Stimulated activated naive CD4-positive, alpha-beta T cell treated with Interleukin-2 at 50 U/mL for 16 hours (primary cell): Measurements from ENCODE around the gene DOCK8.
"Not testable (repeated sequence)": the region's sequence is repeated elsewhere in the genome, so short reads cannot be mapped to it uniquely, and the experiment has no call there.

Source experiments
- DNase-seq: peaks from one replicate; lab custom pipeline; 2025; lab: John Stamatoyannopoulos, UW

DOCK8 gene

DNA sequence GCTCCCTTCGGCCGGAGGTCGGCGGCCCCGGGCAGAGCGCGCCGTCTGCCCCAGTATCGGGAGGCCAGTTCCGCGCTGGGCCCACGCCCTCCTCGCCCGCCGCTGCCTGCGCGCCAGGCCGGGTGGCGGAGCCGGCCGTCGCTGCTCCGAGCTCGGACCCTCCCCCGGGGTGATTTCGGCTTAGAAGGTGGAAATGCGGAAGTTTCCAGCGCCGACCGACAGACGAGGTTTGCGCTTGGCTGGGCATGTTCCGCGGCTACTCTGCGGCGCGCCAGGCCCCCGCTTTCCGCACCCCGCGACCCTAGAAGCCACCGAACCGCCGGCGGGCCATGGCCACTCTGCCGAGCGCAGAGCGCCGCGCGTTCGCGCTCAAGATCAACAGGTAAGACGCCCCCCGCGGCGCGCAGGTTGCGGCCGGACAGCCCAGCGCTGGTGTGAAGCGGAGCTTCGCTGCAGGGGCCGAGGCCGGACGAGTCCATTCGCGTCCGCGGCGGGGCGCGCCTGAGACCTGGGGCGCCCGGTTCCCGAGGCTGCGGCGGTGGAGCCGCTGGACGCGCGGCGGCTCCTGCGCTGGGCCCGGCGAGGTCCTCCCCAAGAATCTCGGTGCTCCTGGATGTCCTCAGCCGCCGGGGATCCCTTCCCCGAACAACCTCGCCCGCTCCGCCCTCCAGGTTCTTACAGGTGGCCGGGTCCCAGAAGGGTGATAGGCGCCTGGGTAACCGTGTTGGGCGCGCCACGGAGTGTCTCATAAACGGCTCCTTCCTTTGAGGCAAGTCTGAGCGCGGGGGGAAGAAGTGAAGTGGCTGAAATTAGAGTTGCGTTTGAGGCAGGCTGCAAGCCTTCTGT is at the start of gene DOCK8:
Gene DOCK8 (plus strand): TSS at position 218 of the 846 bp plus-strand sequence. CDS start 112 bp downstream, at position 330.
- DNase-seq: peak; percentile 62

DNA sequence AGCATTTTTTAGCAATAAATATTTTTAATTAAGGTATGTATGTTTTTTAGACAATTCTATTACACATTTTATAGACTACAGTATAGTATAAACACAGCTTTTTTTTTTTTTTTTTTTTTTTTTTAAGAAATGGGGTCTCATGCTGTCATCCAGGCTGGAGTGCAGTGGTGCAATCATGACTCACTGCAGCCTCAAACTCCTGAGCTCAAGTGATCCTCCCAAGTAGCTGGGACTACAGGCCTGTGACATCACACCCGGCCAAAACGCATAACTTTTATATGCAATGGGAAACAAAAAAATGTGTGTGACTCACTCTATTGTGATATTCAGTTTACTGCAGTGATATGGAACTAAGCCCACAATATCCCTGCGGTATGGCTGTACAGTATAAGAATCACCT is 44.9 kb upstream of the DOCK8 start:
- not testable (repeated sequence) for DNase-seq

DNA sequence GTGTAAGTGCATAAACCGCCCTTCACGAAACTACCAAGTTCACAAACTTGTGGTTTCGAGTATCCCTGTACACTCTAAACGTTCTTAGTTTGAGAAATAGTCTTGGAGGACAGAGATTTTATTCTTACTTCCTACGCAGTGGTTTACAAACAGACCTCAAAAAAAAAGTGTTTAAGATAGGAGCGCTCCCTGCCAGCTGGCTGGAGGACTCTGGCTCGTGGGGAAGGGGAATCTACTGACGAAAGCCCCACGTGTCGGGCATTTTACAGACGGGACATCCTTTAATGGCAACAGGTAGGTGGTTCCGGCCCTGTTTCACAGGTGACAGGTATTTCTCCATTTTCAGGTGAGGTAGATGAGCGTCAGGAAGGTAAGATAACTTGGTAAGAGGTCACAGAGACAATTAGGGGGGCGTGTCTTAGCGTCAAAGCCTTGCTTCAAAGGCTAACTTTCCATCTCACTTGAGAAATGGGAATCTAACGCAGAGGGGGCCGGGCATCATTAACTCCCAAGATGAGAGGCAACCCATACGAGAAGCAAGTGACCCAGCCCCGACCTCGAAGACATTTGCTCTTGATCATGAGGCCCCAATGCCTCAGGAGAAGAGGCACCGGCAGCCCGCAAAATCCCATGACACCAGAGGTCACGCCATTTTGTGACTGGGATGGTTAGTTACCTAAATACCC is 36.4 kb upstream of the DOCK8 start:
- DNase-seq: peak; percentile 1

DNA sequence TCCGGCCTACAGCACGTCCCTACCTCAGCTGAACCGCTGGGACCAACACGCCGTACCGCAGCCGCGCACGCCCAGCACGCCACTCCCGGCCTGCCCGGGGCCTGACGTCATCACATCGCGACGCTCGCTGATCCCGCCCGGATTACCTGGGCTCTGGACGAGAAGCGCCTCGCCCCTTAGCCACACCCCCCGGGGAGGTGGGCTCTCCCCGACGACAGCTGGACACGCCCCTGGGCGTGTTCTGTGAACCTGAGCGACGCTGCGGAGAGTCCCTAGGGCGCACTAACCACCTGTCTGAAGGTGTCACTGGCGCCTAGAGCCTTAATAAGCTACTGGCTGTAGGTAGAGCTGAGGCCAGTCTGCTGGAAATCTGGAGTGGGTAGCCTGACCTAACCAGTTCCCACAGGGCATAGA is 35.7 kb upstream of the DOCK8 start, which contains the start of gene ZNG1A:
Gene ZNG1A (minus strand): TSS at position 87 of the 414 bp plus-strand sequence. CDS start 87 bp downstream, outside the sequence.
- DNase-seq: peak; percentile 69

DNA sequence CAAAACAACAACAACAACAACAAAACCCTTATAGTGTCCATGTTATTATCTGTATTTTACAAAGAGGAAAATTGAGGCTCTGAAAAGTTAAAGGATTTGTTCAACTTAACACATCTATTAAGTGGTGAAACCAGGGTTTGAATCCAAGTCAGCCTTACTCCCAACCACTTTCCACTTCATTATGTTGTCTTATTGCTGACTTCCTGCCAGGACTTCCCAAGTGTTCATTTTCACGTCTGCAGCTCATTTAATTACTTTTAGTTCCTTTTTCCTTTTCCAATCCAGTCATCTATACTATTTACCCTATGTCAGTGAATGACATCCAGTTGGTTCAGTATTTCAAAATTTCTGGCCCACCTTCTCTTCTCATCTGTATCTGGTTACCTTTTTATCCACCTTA is 15.1 kb upstream of the DOCK8 start:
- not testable (repeated sequence) for DNase-seq

DNA sequence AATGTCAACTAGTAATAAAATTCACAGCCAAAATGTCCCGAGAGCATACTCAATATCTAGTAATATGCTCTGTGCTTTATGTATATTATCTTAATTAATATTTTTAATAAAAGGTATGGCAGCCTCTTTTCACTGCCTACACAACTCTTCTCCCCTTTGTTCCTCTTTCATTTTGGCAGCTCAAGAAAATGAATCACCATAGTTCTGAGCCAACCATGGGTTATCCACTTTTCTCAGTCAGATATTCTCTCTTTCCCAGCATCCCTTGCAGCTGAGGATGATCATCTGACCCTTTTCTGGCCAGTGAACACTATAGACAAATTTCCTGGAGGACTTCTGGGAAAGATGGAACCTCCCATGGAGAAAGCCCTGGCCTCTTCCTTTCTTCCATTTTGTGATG is 8.2 kb upstream of the DOCK8 start:
- DNase-seq: no peak

DNA sequence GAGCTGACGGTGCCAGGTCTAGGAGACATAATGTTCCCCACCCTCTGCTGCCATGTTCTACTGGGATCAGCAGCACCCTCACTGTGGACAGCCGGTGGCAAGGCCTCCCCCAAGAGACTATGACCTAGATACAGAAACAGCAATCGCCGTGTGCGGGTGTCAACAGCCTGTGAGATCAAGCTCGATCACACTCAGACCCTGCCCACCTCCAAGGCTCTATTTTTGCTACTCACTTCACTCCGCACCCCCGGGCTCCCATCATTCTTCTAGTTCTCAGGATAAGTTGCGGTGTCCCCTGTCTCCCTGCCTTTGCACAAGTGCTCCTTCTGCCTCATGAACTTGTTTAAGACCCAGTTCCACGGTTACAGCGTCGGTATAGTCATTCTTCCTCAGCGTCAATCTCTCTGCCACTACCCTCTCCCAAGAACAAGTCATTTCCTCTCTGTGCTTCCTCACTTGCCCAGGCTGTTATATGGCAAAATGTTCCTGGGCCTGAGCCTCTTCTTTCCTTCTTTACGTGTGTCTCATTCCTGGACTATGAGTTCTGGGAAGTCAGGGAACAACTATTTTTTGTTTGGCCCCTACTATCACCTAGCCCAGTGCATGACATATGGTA is 5.4 kb upstream of the DOCK8 start:
- no peak for DNase-seq

DNA sequence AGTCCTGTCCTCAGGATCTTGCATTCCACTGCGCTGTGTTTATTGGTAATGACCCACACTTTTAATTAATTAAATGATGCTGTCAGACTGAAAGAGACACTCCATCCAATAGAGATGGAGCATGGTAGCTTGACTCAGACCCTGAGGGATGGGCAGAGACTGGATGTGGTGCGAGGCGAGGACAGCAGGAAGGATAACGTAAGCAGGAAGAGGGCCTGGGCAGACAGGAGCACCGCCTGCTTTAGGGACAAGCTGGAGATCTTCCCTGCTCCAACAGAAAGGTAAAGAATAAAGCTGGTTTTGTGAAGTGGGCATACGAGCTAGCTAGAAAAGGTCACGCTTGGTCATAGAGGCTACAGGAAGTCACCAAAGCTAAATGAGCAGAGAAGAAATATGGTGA is 3.6 kb upstream of the DOCK8 start:
- DNase-seq: no peak

DNA sequence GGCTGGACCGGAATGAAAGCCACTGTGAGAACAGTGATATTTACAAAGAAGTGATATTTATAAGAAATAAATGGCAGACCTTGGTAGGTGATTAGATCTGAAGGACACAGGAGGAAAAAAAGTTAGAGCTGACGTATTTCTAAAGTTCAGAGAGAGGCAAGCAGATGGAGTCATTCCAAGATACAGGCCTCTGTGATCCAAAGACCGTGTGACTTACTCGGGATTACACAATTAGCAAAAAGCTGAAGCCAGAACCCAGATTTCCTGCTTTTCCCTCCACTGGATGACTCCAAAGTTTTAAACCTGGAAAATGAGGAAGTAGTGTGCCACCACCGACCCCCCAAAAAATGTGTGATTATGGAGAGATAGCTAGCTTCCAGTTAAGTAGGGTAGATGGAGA is 3.1 kb upstream of the DOCK8 start:
- no peak for DNase-seq

DNA sequence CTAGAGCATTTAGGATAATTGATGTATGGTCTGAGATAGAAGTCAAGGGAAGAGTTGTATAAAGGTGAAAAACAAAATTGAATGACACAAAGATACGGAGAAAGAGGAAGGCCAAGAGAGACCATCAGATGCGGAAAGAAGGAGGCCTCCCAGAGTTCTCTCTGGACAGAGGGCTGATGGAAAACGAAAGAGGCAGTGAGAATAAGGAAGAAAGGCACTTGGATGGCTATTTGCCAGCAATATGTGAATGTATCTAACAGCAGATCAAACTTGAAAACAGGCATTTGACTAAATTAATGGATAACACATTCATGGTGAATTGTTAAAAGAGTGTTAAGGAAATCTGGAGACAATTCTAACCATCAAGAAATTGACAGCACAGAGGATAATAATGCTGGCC is 2.4 kb upstream of the DOCK8 start:
- no peak for DNase-seq

DNA sequence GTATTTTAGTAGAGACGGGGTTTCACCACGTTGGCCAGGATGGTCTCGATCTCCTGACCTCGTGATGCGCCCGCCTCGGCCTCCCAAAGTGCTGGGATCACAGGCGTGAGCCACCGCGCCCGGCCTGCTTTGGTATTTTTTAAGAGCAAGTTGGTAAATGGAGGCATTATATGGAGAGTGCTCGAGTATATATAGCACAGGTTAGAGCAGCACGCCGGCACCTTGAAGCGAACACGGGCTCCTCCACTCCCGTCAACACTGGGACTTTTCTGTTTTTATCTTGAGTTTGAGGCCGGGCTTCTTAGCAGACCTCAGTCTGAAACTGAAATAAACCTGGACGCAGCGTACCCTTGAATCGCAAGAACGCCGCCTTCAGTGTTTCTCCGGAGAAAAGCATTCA is 764 bp upstream of the DOCK8 start:
- DNase-seq: not testable (repeated sequence)

DNA sequence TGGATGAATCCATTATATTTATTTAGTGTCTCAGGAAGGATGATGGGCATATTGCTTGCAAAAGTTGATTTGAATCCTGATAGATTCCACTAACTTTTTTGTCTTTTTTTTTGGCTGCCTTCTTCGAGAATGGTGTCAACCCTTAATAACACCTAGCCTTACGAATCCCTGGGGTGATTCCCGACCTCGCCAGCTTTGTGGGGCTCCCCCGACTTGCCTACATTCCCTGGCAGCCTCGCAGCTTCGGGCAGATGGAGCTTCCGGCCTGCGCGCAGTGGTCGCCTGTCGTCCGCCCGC is 366 bp upstream of the DOCK8 start:
- no peak for DNase-seq

DNA sequence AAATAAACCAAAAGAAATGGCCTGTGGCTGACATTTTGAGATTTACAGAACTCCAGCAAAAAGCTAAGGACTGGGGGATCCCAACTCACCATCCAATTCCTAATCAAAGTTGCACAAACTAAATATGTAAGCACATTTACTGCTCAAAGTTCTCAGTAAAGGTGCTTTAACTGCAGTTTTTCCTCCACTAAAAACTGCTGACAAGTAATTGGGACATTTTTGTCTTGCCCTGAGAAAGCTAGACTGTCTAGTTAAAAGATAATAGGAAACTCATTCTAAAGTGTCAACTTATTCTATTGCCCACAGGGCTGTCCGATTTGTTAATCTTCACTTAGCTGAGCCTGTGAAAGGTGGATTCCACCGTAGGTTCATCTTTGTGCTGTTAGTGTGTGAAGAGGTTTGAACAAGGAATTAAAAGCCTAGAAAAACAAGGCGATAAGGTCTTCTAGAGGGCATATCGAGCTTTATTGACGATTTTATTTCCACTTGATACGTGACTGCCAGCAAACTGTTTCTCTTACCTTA is 1.0 kb downstream of the DOCK8 start:
- DNase-seq: no peak

DNA sequence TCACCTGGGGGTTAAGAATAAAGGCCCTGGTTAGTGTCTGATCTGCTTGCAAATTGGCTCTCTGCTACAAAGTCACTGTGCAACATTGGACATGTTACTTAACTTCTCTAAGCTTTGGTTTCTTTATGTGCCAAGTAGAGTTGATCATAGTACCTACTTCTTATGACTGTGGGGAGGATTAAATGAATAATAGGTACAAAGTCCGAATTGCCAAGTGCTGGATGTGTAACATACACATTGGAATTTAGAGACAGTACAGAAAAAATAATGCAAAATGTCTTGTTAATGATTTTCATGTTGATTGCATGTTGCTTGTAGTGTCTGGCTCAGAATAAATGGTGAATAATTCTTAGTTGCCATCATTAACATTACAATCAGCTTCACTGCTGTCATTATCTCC is 2.2 kb downstream of the DOCK8 start:
- no peak for DNase-seq

DNA sequence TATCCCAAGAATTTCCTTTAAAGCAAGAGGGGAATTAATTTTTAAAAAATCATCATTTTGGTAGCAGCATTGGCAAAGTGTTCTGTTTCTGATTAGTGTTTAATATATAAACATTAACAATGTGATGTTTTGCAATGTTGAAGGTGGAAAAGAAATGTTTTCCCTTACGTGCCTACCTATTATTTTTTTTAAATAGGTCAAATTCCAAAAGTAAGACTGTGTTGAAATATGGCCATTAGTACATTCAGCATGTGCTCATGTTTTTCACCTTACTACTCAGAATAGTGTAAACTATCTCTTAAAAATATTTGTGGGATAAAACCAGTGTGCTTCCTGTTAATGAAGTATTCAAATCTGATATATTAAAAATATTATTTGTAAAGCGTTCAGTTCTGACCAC is 3.3 kb downstream of the DOCK8 start:
- no peak for DNase-seq

DNA sequence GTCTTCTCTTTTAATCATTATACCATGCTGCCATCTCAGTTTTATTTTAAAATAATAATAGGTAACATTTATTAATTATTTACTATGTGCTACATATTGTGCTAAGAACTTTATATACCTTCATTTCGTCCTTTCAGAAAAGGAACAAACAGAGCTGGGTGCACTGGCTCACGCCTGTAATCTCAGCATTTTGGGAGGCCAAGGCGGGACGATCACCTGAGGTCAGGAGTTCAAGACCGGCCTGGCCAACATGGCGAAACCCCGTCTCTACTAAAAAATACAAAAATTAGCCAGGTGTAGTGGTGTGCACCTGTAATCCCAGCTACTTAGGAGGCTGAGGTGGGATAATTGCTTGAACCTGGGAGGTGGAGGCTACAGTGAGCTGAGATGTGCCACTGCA is 4.4 kb downstream of the DOCK8 start:
- not testable (repeated sequence) for DNase-seq

DNA sequence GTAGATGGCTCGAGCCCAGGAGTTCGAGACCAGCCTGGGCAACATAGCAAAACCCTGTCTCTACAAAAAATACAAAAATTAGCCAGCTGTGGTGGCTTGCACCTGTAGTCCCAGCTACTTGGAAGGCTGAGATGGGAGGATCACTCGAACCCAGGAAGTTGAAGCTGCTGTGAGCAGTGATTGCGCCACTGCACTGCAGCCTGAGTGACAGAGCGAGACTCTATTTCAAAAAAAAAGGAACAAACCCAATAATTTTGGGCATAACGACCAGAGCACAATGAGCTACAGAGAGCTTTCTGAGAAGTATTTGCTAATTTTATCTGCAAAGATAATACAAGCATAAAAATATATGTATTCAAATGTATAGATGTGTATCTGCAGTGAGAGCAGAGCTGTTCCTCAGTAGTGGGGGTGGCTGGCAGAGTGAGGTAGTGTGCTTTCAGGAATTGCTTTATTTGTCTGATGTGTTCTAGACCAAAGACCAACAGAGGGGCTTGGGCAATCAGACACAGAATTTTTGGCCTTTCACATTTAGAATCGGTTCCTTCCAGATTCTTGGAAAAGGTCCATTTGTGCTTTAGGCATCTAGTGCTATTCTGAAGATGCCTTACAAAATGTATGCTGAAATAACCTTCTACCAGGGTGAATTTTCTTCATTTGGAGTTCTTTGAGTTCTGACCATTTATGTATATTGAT is 5.2 kb downstream of the DOCK8 start:
- DNase-seq: no peak

DNA sequence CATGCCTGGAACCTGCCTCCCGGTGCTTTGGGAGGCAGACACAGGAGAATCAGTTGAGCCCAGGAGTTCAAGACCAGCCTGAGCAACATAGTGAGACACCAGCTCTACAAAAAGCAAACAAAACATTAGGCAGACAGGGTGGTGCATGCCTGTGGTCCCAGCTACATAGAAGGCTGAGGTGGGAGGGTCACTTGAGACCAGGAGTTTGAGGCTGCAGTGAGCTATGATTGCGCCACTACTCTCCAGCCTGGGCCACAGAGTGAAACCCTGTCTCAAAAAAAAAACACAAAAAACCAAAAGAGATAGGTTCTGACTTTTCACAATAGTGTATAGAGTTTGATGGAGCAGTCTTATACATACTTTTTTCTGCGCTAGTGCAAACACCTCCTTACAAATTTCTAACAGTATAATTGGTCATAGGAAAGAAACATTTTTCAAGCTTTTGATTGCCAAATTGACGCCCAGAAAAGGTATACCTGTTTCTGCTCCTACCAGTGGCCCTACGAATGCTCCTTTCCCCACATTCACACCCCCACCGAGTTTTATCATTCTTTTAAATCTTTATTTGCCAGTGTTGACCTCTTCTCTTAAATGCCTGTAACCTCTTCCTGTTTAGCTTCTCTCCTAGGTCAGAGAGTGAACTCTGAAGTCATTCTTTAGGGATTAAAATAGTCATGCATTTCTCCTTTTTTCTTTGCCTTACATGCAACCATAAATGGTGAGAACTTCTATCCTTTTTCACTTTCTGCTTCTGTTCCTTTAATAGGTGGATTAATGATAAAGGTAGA is 7.5 kb downstream of the DOCK8 start:
- no peak for DNase-seq

DNA sequence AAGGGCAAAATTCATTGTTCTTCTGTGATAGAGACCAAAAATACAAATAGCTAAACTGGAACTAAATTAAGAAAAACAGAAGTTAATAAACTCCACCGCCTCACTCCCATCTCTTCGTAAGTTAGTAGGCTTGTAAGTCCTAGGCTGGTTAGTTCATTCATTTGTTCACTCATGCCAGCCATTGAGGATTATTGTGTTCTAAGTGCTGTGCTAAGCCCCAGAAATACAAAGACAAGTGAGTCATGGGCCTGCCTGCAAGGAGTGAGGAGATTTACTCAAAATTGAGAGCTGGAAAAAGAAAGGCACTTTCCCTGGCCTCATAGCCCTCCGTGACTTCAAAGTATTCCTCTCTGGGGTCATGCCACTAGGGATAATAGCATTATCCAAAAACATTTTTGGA is 8.5 kb downstream of the DOCK8 start:
- DNase-seq: no peak

DNA sequence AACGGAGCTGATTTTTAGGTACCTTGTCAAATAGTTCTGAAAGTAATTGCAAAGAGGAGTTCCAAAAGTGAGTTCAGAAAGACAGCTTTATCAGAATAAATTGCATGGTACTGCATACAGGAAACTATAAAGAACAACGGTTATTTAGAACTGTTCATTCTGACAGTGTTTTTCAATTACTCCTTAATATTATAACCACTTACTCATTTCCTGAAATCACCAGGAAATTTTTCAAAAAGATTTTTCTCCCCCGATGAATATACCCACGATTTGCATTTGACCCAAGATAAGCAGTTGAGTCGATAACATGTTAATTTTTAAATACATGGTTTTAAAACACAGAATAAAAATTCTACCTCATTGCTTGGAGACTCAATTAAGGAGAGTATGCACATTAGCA is 9.4 kb downstream of the DOCK8 start:
- DNase-seq: no peak
